ENCODE data around the gene WDR36. TPM values are rescaled to one million over a fixed set of nuclear protein-coding genes. Genes with fewer than 3 reads are reported as not detected.

Gene WDR36
- total and polyA plus RNA-seq, 2 of the 8 experiments (the other 6 are each of a cell fraction or from before 2014, with no cell fraction given): 9.3 to 41.8 TPM

- Histone ChIP-seq H3K56ac (replicated peaks; ENCODE audit: insufficient read length, low read depth, low read length) (no peak overlapping the region), H2BK5ac (ENCODE audit: low read depth, low read length) (no peak overlapping the region), H3K4ac (replicated peaks; ENCODE audit: insufficient read length, low read depth, low read length) (no peak overlapping the region), H3K27ac (ENCODE audit: low read depth, low read length) (no peak overlapping the region), H2BK12ac (ENCODE audit: low read depth, low read length) (no peak overlapping the region), H3K79me1 (ENCODE audit: low read depth, low read length) (no peaks in the 10 kb centered on the region), H3K27me3 (replicated peaks in 1 of 4; ENCODE audit: control insufficient read depth in 3 of 4, extremely low read depth in 1 of 4, insufficient read depth in 3 of 4, low read length in 3 of 4) (peaks cover 30 to 53% (median 43%) of the 10 kb centered on the region in 4 experiments), H3K14ac (ENCODE audit: insufficient read length) (no peak overlapping the region), H2BK120ac (replicated peaks; ENCODE audit: low read depth, low read length) (no peak overlapping the region), H3K23me2 (ENCODE audit: low read depth, low read length) (peaks cover 12% of the 10 kb centered on the region), H4K20me1 (replicated peaks in 1 of 2; ENCODE audit: control insufficient read depth in 1 of 2, insufficient read depth in 2 of 2, low read length in 2 of 2) (no peaks in the 10 kb centered on the region), H3K36me3 (ENCODE audit: control insufficient read depth in 2 of 4, insufficient read depth in 4 of 4, low read length in 3 of 4) (no peaks in the 10 kb centered on the region), H3K79me2 (ENCODE audit: control insufficient read depth in 1 of 2, insufficient read depth in 2 of 2, low read length in 2 of 2) (no peaks in the 10 kb centered on the region), H2BK15ac (ENCODE audit: low read length) (no peak overlapping the region), H3K18ac (ENCODE audit: extremely low read depth, low read length) (no peak overlapping the region), H3K9ac (replicated peaks in 1 of 4; ENCODE audit: extremely low read depth in 1 of 4, low read depth in 3 of 4, low read length in 3 of 4) (no peak overlapping the region), H2AFZ (ENCODE audit: low read length) (no peak overlapping the region), H4K91ac (replicated peaks; ENCODE audit: insufficient read length, low read length) (no peak overlapping the region), H4K8ac (ENCODE audit: extremely low read depth, insufficient read depth, low read length) (no peak overlapping the region), H3K23ac (ENCODE audit: insufficient read length) (no peak overlapping the region), H2AK5ac (ENCODE audit: low read depth, low read length) (no peak overlapping the region), H3K9me3 (ENCODE audit: insufficient read depth in 2 of 2, low read depth in 1 of 2, low read length in 1 of 2) (no peaks in the 10 kb centered on the region), H3K4me2 (ENCODE audit: insufficient read depth in 1 of 2, low read depth in 2 of 2, low read length in 2 of 2) (peak overlapping the region; percentile 77 to 81; a peak in 3 of 4 replicates), H2BK20ac (ENCODE audit: low read length) (no peak overlapping the region), H4K5ac (ENCODE audit: insufficient read length, low read depth, low read length) (no peak overlapping the region), H3K4me1 (replicated peaks in 1 of 4; ENCODE audit: control insufficient read depth in 3 of 4, insufficient read depth in 4 of 4, low read length in 3 of 4) (no peaks in the 10 kb centered on the region; a peak in 3 of 7 replicates), H3K4me3 (ENCODE audit: extremely low read depth in 1 of 4, insufficient read depth in 2 of 4, low read depth in 3 of 4, low read length in 4 of 4) (peak overlapping the region in 2 of 4 experiments; percentile 62 to 84; a peak in 3 of 8 replicates)
- FAIRE-seq (no peak), DNase-seq (ENCODE audit: low read depth in 1 of 2, low spot score in 2 of 2) (no peak)
- WGBS, 2 experiments (ENCODE audit: extremely low coverage in 1 of 2, insufficient coverage in 1 of 2, insufficient read length in 1 of 2, insufficient replicate concordance in 2 of 2, low coverage in 1 of 2, low lambda C conversion rate in 2 of 2, missing lambda C conversion rate in 1 of 2): 93% methylated on average over 2 of the region's 2 CpGs; no CpG with 5 or more reads in 1 of the 2 experiments
- ChIA-PET POLR2A (ENCODE audit: partially characterized antibody) (no interaction called here), CTCF (ENCODE audit: partially characterized antibody) (no interaction called here)
- TF ChIP-seq BCL11A (IDR thresholded peaks at IDR 0.05; ENCODE audit: low read depth in 2 of 2, low read length in 2 of 2) (no peak), NANOG (IDR thresholded peaks at IDR 0.05; ENCODE audit: insufficient read depth, low read depth, low read length, poor library complexity, severe bottlenecking) (no peak), TAF1 (IDR thresholded peaks at IDR 0.05; ENCODE audit: low read depth, low read length) (no peak), TEAD4 (IDR thresholded peaks at IDR 0.05; ENCODE audit: low read depth, low read length) (no peak), JUN (IDR thresholded peaks at IDR 0.05; ENCODE audit: low read depth, low read length) (no peak), RBBP5 (IDR thresholded peaks at IDR 0.05; ENCODE audit: borderline replicate concordance, low read depth, low read length) (no peak)
Observed at GRCh38 chr5:111074244-111074643, 17.9 kb upstream of the WDR36 start.
